Psoas muscle (tissue), 8 donors: ENCODE measurements around the gene OGA. TPM values are rescaled to one million over a fixed set of nuclear protein-coding genes. Genes with fewer than 3 reads are reported as not detected.
A peak's percentile ranks its signal among the peaks of the same experiment; 100 is the strongest.

Source experiments
- ATAC-seq, 4 donors: fragments of 200-7000 bp; cut with Tn5 transposase; one replicate each; pipeline ENCODE4 v1.9.1; 2020; ENCODE audit warnings: moderate library complexity in 3 of 4, mild to moderate bottlenecking in 2 of 4
- DNase-seq, 2 donors: peaks; one replicate each; pipeline ENCODE4 v3.0.0-alpha.2; 2020
- H3K27ac ChIP-seq: fragments of 200-600 bp; one replicate; pipeline ENCODE4 v1.8.0; 2022
- H3K27me3 ChIP-seq, 3 donors: fragments of 200-600 bp in 1 of 3; one replicate each; pipeline versions ENCODE4 v1.6.1 to v1.8.0; 2013 to 2022; ENCODE audit warnings: low read length in 2 of 3, mild to moderate bottlenecking in 2 of 3, moderate library complexity in 1 of 3; ENCODE audit not compliant: insufficient read depth in 3 of 3
- H3K36me3 ChIP-seq, 2 donors: fragments of 200-600 bp in 1 of 2; one replicate each; pipeline versions ENCODE4 v1.6.1 to v1.8.0; 2013 to 2022; ENCODE audit warnings: low read depth in 1 of 2, mild to moderate bottlenecking in 1 of 2, moderate library complexity in 1 of 2; ENCODE audit not compliant: insufficient read depth in 1 of 2
- H3K4me1 ChIP-seq: fragments of 200-600 bp; one replicate; pipeline ENCODE4 v1.8.0; 2022
- H3K4me3 ChIP-seq: fragments of 200-600 bp; one replicate; pipeline ENCODE4 v1.8.0; 2022; ENCODE audit warnings: mild to moderate bottlenecking
- H3K9me3 ChIP-seq: fragments of 200-600 bp; one replicate; pipeline ENCODE4 v1.8.0; 2022
- CTCF ChIP-seq: fragments of 200-600 bp; IDR thresholded peaks from one replicate; pipeline ENCODE4 v1.8.0; 2022; ENCODE audit warnings: antibody characterized with exemption
- WGBS, 3 donors: extraction: QIAGEN DNeasy Blood & Tissue Kit; methylation state at CpG; one replicate each; pipeline versions ENCODE4 v1.1.6 to v1.1.7; 2013; 5-methylcytosine and 5-hydroxymethylcytosine counted together
- intact Hi-C, 2 donors: fragments of 100-400 bp; cut with DNase I; formaldehyde crosslinking; loops; one replicate each; pipeline versions ENCODE4 v1.11.0 to v1.14.2; 2022
- polyA plus RNA-seq, 3 donors: library from polyadenylated mRNA; stranded (reverse); fragments of 200-250 nt; gene quantifications; one replicate each; pipeline ENCODE4 v1.2.3, GENCODE V29; 2013
- total RNA-seq, 4 donors: library from RNA; stranded (reverse); fragmentation: NEBNext Ultra II Directional in 2 of 4; extraction: Animal tissue kit (Norgen Biotek cat#: 25700) in 2 of 4; gene quantifications; one replicate each; pipeline versions ENCODE4 v1.2.1 to v1.2.4, GENCODE V29; 2021 to 2023
- donor health status: healthy with polysubstance abuse.
- donor health status: DM: no; HTN: no; CAD: no; lungs with moderate emphysema.
- donor health status: Bipolar disorder and iron deficiency.
- donor health status: healthy.
- donor health status: DM: yes; HTN: yes; CAD: no.
- donor health status: DM: no; HTN: no; CAD: no.
- donor health status: DM: no; HTN: no; CAD: no.
- donor health status: DM: yes; HTN: yes; CAD: no.

OGA gene
- total and polyA plus RNA-seq, 7 donors, result 12.0 to 59.8 (median 56.2) TPM

GRCh38 chr10:101816376-101816775, 1.9 kb downstream of the OGA start:
- Histone ChIP-seq H3K4me1 (peaks cover 49% of the 10 kb centered on the region), H3K4me3 (peak overlapping the region; percentile 93), H3K9me3 (no peaks in the 10 kb centered on the region), H3K27ac (peak overlapping the region; percentile 93), H3K27me3 (no peaks in the 10 kb centered on the region), H3K36me3 (peaks cover 0 to 10% of the 10 kb centered on the region in 2 donors)
- WGBS, 3 donors, result 1 to 2% (median 1%) methylated on average over 5 of the region's 5 CpGs
- intact Hi-C loops, result loop anchor here (5.0 kb wide), 2 partner anchors 336 to 826 kb away; partner anchors contain the start of genes NOLC1 (in 1 of the 2) and TRIM8 (in 1 of the 2)
- ATAC-seq, result no peak
- no peak for DNase-seq
- no peak for TF ChIP-seq CTCF

GRCh38 chr10:101814466-101815071, 3.7 kb downstream of the OGA start:
- no peak for TF ChIP-seq CTCF
- Histone ChIP-seq H3K27ac (peak overlapping the region; percentile 23), H3K9me3 (no peaks in the 10 kb centered on the region), H3K4me1 (peaks cover 48% of the 10 kb centered on the region), H3K36me3 (peaks cover 0 to 29% of the 10 kb centered on the region in 2 donors), H3K4me3 (peak overlapping the region; percentile 93), H3K27me3 (no peaks in the 10 kb centered on the region)
- ATAC-seq, result no peak
- 61 to 71% (median 69%) methylated on average over 8 of the region's 8 CpGs for WGBS, 3 donors
- no peak for DNase-seq
- intact Hi-C loops, result loop anchor here (5.0 kb wide), 2 partner anchors 338 to 828 kb away; partner anchors contain the start of genes NOLC1 (in 1 of the 2) and TRIM8 (in 1 of the 2)

GRCh38 chr10:101812606-101813005, 5.6 kb downstream of the OGA start:
- H3K36me3 ChIP-seq, result peaks cover 0 to 48% of the 10 kb centered on the region in 2 donors
- peak overlapping the region; percentile 27 for H3K27ac ChIP-seq
- no peak overlapping the region for H3K4me3 ChIP-seq
- WGBS, 3 donors, result 55 to 77% (median 56%) methylated on average over 4 of the region's 4 CpGs
- H3K9me3 ChIP-seq, result no peaks in the 10 kb centered on the region
- intact Hi-C loops, result no loop called here
- ATAC-seq, result peak in 3 of 4 donors; percentile 34 to 59 (median 52)
- no peak for TF ChIP-seq CTCF
- peaks cover 40% of the 10 kb centered on the region for H3K4me1 ChIP-seq
- no peak for DNase-seq
- no peaks in the 10 kb centered on the region for H3K27me3 ChIP-seq

- H3K9me3 ChIP-seq, result no peaks in the 10 kb centered on the region
- no peaks in the 10 kb centered on the region for H3K27me3 ChIP-seq
- 73 to 85% (median 82%) methylated on average over 1 of the region's 1 CpG for WGBS, 3 donors
- H3K4me3 ChIP-seq, result no peak overlapping the region
- peaks cover 7 to 100% of the 10 kb centered on the region in 2 donors for H3K36me3 ChIP-seq
- H3K4me1 ChIP-seq, result peaks cover 6% of the 10 kb centered on the region
- H3K27ac ChIP-seq, result no peak overlapping the region
- intact Hi-C loops, result loop anchor here in 1 of 2 donors (10.0 kb wide), 1 partner anchor 872 kb away; no protein-coding TSS in a partner anchor
- DNase-seq, result no peak
- no peak for TF ChIP-seq CTCF
- no peak for ATAC-seq
Measured at GRCh38 chr10:101807158-101807557, 11.1 kb downstream of the OGA start.
